ENCODE data around the gene ADAMTS3. TPM values are rescaled to one million over a fixed set of nuclear protein-coding genes. Genes with fewer than 3 reads are reported as not detected.
A peak's percentile ranks its signal among the peaks of the same experiment; 100 is the strongest.
"Not testable (repeated sequence)": the region's sequence is repeated elsewhere in the genome, so short reads cannot be mapped to it uniquely, and the experiment has no call there.

Gene ADAMTS3
- polyA plus RNA-seq, 1 donor from 2014 or later = not detected

DNA sequence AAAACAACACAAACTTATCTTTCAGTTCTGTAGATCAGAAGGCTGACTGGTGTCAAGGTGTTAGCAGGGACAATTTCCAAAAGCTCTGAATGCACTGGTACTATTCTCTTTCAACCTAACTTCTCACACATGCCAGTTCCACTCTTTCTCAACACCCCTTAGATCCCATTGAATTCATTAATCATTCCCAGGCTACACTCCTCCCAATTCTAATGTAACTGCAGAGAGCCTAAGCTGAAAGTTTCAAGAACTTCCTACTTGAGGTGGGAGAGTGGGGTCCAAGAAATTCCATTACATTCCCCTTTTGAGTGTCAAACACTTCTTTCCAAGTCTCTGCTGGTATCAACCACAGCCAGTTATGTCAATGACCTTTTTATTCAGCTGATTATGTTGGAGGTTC, 142.0 kb downstream of the ADAMTS3 start:
- Mint-ChIP-seq H3K27me3 (no peaks in the 10 kb centered on the region), H3K27ac (no peak overlapping the region), H3K4me1 (no peaks in the 10 kb centered on the region), H3K9me3 (peaks cover 0 to 3% (median 2%) of the 10 kb centered on the region in 3 donors), H3K36me3 (no peaks in the 10 kb centered on the region), H3K4me3 (no peak overlapping the region)

DNA sequence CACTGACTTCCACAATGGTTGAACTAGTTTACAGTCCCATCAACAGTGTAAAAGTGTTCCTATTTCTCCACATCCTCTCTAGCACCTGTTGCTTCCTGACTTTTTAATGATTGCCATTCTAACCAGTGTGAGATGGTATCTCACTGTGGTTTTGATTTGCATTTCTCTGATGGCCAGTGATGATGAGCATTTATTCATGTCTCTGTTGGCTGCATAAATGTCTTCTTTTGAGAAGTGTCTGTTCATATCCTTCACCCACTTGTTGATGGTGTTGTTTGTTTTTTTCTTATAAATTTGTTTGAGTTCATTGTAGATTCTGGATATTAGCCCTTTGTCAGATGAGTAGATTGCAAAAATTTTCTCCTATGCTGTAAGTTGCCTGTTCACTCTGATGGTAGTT, 143.1 kb downstream of the ADAMTS3 start:
- not testable (repeated sequence) for H3K36me3 Mint-ChIP-seq, H3K9me3 Mint-ChIP-seq, H3K4me1 Mint-ChIP-seq, H3K27me3 Mint-ChIP-seq, H3K27ac Mint-ChIP-seq, H3K4me3 Mint-ChIP-seq

DNA sequence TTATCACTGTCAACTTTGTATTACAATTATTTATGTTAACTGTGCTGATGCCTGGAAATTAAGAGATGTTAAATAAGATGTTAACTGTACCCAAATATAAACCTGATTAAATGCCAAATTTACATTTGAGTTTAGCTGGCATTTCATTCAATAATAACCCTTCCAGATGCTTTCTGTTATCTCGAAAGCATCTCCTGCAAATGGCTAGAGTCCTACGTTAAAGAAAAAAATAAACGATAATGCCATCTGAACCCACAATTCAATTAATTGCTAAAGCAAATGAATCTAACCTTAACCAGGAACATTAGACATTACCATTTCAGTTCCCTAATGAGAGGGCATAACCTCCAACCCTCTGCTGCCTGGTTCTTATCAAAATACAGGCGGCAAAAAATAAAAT, 145.0 kb downstream of the ADAMTS3 start:
- Mint-ChIP-seq H3K27me3 (no peaks in the 10 kb centered on the region), H3K4me3 (no peak overlapping the region), H3K27ac (no peak overlapping the region), H3K4me1 (no peaks in the 10 kb centered on the region), H3K36me3 (no peaks in the 10 kb centered on the region), H3K9me3 (peaks cover 0 to 3% (median 2%) of the 10 kb centered on the region in 3 donors)

DNA sequence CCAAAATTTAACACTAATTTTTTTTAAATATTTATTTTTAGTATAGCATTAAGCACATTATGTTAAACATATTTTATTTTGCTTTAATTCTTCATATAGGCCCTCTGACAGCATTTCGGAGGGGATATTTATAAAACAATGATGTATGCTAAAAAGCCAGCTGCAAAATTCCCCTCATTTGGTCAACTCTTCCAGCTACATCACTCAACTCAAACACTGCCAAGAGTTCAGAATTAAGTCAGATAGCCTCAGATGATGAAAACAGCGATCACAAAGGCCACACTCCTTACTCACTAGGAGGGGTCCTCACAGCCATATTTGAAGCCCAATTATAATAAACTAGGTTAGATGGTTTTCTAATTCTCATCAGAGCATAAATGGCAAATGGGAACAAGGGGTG, 146.6 kb downstream of the ADAMTS3 start:
- Mint-ChIP-seq H3K4me1 (no peaks in the 10 kb centered on the region), H3K9me3 (peaks cover 0 to 3% (median 2%) of the 10 kb centered on the region in 3 donors)

DNA sequence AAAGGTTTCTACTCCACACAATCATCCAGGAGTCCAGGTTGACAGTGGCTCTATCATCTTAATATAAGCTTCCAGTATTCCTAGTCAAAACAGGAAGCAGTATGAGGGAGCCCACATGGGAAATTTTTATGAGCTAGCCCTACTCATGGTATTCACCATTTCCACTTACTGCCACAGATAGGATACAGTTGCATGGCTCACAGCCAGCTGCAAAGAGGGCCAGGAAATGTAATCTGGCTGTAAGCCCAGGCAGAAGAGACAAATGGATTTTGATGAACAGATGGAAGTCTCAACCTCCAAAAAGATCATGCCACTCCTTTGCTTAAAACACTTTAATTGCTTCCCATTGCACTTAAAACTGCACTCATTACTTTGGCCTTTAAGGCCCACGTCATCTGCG, 150.6 kb downstream of the ADAMTS3 start:
- Mint-ChIP-seq H3K36me3 (no peaks in the 10 kb centered on the region), H3K4me3 (no peak overlapping the region), H3K4me1 (no peaks in the 10 kb centered on the region), H3K27ac (no peak overlapping the region), H3K9me3 (peaks cover 0 to 2% (median 0%) of the 10 kb centered on the region in 3 donors), H3K27me3 (no peaks in the 10 kb centered on the region)

More for the DNA sequence above, 146.6 kb downstream of the ADAMTS3 start:
- Mint-ChIP-seq H3K27me3 (no peaks in the 10 kb centered on the region), H3K4me3 (no peak overlapping the region), H3K27ac (no peak overlapping the region), H3K36me3 (no peaks in the 10 kb centered on the region)

DNA sequence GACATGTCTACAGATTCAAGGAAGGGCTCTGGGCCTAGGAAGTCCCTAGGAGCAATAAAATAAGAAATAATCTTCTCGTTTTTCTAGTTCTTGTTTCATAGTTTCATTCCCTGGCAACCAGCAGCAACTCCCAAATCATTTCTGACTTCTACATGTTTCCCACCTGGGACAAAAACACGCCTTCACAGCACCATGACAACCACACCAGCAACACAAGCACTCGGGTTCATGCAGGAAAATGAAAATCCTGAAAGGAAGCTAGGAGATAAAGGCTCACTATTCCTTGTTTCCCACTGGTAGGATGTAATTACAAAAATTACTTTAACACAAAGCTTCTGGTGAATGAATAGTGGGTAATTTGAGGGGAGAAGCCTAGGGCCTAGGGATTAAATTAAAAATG, 158.9 kb downstream of the ADAMTS3 start:
- no peak overlapping the region for H3K4me3 Mint-ChIP-seq
- H3K36me3 Mint-ChIP-seq = peaks cover 1% of the 10 kb centered on the region
- no peaks in the 10 kb centered on the region for H3K4me1 Mint-ChIP-seq
- H3K27ac Mint-ChIP-seq = no peak overlapping the region
- peaks cover 0 to 1% (median 0%) of the 10 kb centered on the region in 3 donors for H3K9me3 Mint-ChIP-seq
- no peaks in the 10 kb centered on the region for H3K27me3 Mint-ChIP-seq

DNA sequence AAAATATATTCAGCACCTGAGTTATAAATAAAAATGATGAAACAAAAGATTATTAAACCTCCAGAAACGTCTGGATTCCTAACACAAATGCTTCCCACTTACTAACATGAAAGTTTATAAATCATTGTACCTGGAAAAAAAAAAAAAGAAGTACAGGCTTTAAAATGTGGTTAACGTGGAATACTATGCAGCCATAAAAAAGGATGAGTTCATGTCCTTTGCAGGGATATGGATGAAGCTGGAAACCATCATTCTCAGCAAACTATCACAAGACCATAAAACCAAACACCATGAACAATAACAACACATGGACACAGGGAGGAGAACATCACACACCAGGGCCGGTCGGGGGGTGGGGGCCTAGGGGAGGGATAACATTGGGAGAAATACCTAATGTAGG, 160.5 kb downstream of the ADAMTS3 start:
- Mint-ChIP-seq H3K4me3 (no peak overlapping the region), H3K4me1 (no peaks in the 10 kb centered on the region), H3K27me3 (no peaks in the 10 kb centered on the region), H3K27ac (no peak overlapping the region), H3K9me3 (peaks cover 0 to 1% (median 0%) of the 10 kb centered on the region in 3 donors), H3K36me3 (peaks cover 1% of the 10 kb centered on the region)

DNA sequence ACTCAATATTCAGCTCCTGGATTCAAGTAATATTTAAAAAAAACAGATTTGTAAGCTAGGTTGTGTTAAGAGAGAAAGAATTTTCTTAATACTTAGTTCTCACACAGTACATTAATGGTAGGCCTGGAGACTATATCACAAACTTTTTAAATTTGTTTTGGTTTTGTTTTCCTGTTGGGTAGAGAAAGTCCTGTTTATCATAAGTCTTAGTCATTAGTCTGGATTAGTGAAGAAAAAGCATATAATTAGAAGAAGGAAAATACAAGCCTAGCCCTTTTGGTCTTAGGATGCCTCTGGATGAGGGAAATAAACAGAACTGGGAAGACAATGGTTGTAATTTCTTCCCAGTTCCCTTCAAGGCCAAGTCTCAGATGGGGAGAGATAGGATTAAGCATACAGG, 163.6 kb downstream of the ADAMTS3 start:
- Mint-ChIP-seq H3K27ac (no peak overlapping the region), H3K9me3 (peaks cover 0 to 1% (median 0%) of the 10 kb centered on the region in 3 donors), H3K4me3 (no peak overlapping the region), H3K36me3 (peaks cover 1% of the 10 kb centered on the region), H3K4me1 (no peaks in the 10 kb centered on the region), H3K27me3 (no peaks in the 10 kb centered on the region)

DNA sequence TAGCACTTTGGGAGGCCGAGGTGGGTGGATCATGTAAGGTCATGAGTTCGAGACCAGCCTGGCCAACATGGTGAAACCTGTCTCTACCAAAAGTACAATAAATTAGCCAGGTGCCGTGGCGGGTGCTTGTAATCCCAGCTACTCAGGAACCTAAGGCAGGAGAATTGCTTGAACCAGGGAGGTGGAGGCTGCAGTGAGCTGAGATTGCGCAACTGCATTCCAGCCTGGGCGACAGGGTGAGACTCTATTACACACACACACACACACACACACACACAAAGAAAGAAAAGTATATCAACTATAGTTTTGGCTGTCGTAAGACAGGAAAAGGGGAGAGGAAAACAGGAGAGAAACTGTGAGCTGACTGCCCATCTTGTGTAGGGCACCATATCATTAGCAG, 171.7 kb downstream of the ADAMTS3 start:
- Mint-ChIP-seq H3K36me3 (no peaks in the 10 kb centered on the region), H3K4me3 (no peak overlapping the region), H3K27me3 (no peaks in the 10 kb centered on the region), H3K27ac (no peak overlapping the region), H3K4me1 (no peaks in the 10 kb centered on the region), H3K9me3 (no peaks in the 10 kb centered on the region)

DNA sequence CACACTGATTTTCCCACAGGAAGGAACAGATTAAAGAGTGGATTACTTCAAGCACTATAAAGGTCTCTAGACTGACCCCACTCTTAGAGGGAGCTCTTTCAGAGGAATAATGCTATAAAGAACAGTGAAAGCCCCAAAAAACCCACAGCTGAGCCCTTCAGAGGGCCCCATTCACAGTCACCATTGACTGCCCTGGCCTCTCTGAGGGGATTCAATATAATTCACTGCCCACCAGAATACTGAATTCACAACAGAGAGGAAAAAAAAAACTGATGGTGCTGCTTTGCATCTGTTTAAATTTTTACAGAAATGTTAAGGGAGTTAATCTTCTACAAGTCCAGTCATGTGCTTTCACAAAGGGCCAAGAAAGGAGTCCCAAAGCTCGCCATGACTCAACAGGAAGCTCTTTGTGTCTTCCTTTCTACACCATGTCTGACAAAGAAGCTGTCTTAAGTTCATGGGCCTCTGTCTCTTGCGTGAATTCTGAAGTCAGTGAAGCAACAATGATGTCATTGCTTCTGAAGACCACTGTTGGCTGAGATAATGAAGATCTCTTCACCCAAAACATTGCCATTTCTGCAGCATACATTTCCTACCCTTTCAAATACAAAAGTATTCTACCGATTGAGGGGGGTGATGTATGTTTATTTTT, 174.9 kb downstream of the ADAMTS3 start:
- H3K4me1 Mint-ChIP-seq = no peaks in the 10 kb centered on the region
- H3K36me3 Mint-ChIP-seq = no peaks in the 10 kb centered on the region
- no peaks in the 10 kb centered on the region for H3K27me3 Mint-ChIP-seq
- H3K4me3 Mint-ChIP-seq = no peak overlapping the region
- H3K27ac Mint-ChIP-seq = no peak overlapping the region
- H3K9me3 Mint-ChIP-seq = no peaks in the 10 kb centered on the region

DNA sequence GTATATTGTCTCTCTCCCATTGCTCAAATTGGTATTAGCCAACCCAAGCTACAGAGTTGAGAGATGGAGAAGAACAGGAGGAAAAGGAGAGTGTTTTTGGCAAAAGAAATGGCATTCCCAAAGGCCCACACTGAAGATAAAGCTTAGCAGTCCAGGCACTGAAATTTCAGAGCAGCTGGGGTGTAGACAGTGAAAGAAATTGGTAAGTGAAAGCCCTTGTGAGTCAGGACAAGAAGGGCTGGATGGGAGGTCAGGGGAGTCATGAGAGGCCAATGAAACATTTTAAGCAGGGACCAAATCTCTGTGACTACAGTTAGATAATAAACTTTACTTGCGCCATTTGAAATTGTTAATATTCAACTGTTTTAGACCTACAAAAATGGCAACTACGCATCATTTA, 177.7 kb downstream of the ADAMTS3 start:
- Mint-ChIP-seq H3K4me3 (no peak overlapping the region), H3K4me1 (no peaks in the 10 kb centered on the region), H3K36me3 (no peaks in the 10 kb centered on the region), H3K27ac (peak overlapping the region in 1 of 3 donors; percentile 18), H3K9me3 (no peaks in the 10 kb centered on the region), H3K27me3 (no peaks in the 10 kb centered on the region)

DNA sequence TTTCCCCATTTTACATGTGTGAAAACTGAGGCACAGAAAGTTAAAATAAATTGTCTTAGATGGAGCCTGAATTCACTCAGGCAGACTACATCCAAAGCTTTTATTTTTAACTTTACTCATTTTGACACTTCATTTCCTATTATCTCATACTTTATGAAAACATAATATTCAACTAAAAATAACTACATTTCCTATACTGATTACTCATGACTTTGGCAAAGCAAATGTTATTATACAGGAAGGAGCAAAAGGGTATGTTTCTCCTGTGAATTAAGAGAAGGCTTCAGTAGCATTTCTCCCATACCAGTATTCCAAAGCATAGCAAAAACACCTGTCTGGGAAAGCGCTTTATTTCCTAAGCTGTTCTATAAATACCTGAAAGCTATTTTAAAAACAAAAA, 178.6 kb downstream of the ADAMTS3 start:
- Mint-ChIP-seq H3K36me3 (no peaks in the 10 kb centered on the region), H3K4me1 (no peaks in the 10 kb centered on the region), H3K27me3 (no peaks in the 10 kb centered on the region), H3K4me3 (no peak overlapping the region), H3K9me3 (no peaks in the 10 kb centered on the region), H3K27ac (no peak overlapping the region)

DNA sequence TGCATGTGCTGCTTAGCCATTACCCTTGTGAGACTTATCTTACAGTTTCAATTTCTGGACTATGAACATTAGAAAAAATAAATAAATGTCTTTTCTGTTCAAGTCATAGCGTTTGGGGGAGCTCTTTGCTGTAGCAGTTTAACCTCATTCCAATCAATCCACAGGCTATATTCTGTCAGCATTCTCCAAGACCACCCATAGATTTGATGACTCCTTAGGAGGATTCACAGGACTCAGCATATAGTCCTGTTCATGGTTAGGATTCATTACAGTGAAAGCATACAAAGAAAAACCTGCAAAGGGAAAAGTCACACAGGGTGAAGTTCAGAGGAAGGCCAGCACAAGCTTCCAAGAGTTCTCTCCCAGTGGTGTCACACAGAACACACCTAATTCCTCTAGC, 180.5 kb downstream of the ADAMTS3 start:
- no peaks in the 10 kb centered on the region for H3K4me1 Mint-ChIP-seq
- H3K27ac Mint-ChIP-seq = no peak overlapping the region
- no peak overlapping the region for H3K4me3 Mint-ChIP-seq
- no peaks in the 10 kb centered on the region for H3K9me3 Mint-ChIP-seq
- H3K36me3 Mint-ChIP-seq = no peaks in the 10 kb centered on the region
- H3K27me3 Mint-ChIP-seq = no peaks in the 10 kb centered on the region

DNA sequence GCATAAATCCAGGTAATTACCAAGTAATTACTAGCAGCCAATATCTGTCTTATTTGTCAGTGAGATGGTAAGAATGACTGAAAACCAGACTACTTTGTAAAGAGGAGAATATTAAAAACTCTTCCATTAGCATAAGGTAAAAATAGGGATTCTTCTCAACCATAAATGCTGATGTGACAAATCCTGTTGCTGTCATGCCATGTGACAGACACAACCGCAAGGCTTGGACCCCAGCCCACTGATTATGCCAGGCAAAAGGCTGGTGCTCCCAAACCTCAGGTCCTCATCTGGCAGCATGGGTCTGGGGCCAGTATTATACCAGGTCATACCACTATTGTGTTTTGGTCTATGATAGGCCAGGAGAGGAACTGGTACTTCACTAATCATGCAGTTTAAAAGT, 181.1 kb downstream of the ADAMTS3 start:
- no peak overlapping the region for H3K4me3 Mint-ChIP-seq
- H3K27ac Mint-ChIP-seq = no peak overlapping the region

DNA sequence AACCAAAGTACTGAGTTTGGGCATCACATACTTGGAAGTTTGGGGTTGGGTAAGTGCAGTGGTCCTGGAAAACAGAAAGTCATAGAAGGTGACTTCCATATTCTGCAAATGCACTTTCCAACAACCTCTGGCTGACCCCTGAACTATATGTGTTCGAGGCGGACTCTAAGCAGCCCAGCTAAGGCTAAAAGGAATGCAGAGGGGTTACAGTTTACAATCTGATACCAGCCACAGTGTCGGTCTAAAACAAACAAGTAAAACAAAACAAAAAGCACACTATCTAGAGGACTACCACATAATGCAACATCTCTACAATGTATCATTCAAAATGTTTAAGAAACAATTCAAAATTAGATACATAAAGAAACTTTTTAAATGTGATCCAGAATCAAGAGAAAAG, 185.6 kb downstream of the ADAMTS3 start:
- Mint-ChIP-seq H3K27me3 (no peaks in the 10 kb centered on the region), H3K4me1 (no peaks in the 10 kb centered on the region), H3K4me3 (no peak overlapping the region), H3K27ac (no peak overlapping the region), H3K36me3 (no peaks in the 10 kb centered on the region), H3K9me3 (no peaks in the 10 kb centered on the region)

More for the DNA sequence above, 181.1 kb downstream of the ADAMTS3 start:
- H3K27me3 Mint-ChIP-seq = no peaks in the 10 kb centered on the region
- H3K9me3 Mint-ChIP-seq = no peaks in the 10 kb centered on the region
- H3K4me1 Mint-ChIP-seq = no peaks in the 10 kb centered on the region
- H3K36me3 Mint-ChIP-seq = no peaks in the 10 kb centered on the region

DNA sequence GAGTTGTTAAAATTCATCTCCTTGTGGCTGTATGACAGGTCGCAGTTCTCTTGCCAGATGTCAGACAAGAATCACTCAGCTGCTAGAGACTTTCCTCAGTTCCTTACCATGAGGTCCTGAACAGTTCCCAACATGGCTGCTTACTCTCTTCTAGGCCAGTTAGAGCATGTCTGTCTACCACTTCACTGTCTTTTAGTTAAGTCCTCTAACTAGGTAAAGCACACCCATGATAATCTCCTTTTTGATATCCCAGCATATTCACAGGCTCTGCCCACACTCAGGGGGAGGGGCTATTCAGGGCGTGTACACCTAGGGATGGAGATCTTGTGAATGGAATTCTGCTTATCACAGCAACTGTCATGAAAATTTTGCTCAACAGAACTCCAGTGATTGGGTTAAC, 190.1 kb downstream of the ADAMTS3 start:
- H3K27ac Mint-ChIP-seq = no peak overlapping the region
- H3K4me3 Mint-ChIP-seq = no peak overlapping the region
- no peaks in the 10 kb centered on the region for H3K36me3 Mint-ChIP-seq
- H3K4me1 Mint-ChIP-seq = no peaks in the 10 kb centered on the region
- peaks cover 0 to 1% (median 0%) of the 10 kb centered on the region in 3 donors for H3K9me3 Mint-ChIP-seq
- no peaks in the 10 kb centered on the region for H3K27me3 Mint-ChIP-seq

Data from IgD-negative memory B cell (primary cell).